GM12891 (cell line): ENCODE data around the gene SPRR2G.
"Not testable (repeated sequence)": the region's sequence is repeated elsewhere in the genome, so short reads cannot be mapped to it uniquely, and the experiment has no call there.

Experiments used
- DNase-seq: peaks from one replicate; pipeline ENCODE4 v3.0.0; 2011; ENCODE audit warnings: low spot score; ENCODE audit not compliant: insufficient read length
- FAIRE-seq: peaks from 2 replicates; lab custom pipeline; 2011; peaks lifted over from hg19 to GRCh38; lab: Jason Lieb, UNC
- PAX5 ChIP-seq: IDR thresholded peaks from 2 replicates; pipeline ENCODE4 v1.6.1; 2011; ENCODE audit warnings: low read length, moderate library complexity, mild to moderate bottlenecking; ENCODE audit not compliant: insufficient read depth, severe bottlenecking
- POLR2A ChIP-seq: IDR thresholded peaks from 2 replicates; pipeline ENCODE4 v1.6.1; 2011; ENCODE audit warnings: low read depth, low read length, control low read depth
- POLR2AphosphoS5 ChIP-seq: IDR thresholded peaks from 2 replicates; pipeline ENCODE4 v1.6.1; 2011; ENCODE audit warnings: low read depth, low read length, control low read depth
- POU2F2 ChIP-seq: IDR thresholded peaks from 2 replicates; pipeline ENCODE4 v1.6.1; 2011; ENCODE audit warnings: low read depth, mild to moderate bottlenecking, control low read depth, low read length, moderate library complexity
- SPI1 ChIP-seq: IDR thresholded peaks from 2 replicates; pipeline ENCODE4 v1.6.1; 2011; ENCODE audit warnings: low read depth, low read length, control low read depth
- TAF1 ChIP-seq: IDR thresholded peaks from 2 replicates; pipeline ENCODE4 v1.6.1; 2011; ENCODE audit warnings: low read depth, low read length, control low read depth

SPRR2G gene

DNA sequence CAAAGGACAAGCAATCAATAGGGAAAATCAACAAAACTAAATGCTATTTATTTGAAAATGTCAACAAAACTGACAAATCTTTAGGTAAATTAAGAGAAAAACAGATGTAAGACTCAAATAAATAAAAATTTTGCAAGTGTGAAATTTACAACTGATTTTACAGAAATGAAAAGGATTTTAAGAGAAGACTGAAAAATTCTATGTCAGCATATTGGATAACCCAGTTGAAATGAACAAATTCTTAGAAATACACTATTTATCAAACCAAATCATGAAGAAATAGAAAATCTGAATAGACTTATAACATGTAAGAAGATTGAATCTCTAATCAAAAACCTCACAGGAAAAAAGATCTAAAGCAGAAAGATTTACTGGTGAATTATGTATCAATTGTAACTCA, 29.7 kb downstream of the SPRR2G start:
- no peak for DNase-seq
- FAIRE-seq, result no peak
- TF ChIP-seq SPI1, result no peak
- no peak for TF ChIP-seq TAF1
- TF ChIP-seq POLR2AphosphoS5, result no peak
- TF ChIP-seq POU2F2, result no peak

DNA sequence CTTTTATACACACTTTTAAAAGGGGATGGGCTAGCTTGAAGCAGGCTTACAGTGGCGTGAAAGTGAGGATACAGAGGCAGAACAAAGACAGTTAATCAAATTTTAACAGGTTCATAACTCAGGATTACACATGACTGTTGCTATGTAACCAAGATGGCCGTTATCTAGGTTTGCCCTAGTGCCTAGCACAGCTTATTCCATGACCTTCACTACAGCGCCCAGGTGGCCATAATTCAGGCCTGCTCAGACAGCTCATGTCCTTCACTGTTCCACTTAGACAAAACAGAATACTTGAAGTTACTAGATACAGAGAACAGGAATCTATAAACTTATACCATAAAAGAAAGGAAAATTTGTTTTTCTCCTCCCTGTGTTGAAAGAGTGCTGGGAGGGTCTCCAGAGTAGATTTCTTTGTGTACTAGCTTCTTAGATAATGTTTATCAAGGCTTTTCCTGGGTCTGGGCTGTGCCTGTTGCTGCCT, 31.2 kb downstream of the SPRR2G start:
- no peak for TF ChIP-seq POLR2AphosphoS5
- TF ChIP-seq POU2F2, result no peak
- TF ChIP-seq SPI1, result no peak
- TF ChIP-seq PAX5, result no peak
- no peak for TF ChIP-seq TAF1
- no peak for TF ChIP-seq POLR2A
- DNase-seq, result no peak
- peak; percentile 28 for FAIRE-seq

DNA sequence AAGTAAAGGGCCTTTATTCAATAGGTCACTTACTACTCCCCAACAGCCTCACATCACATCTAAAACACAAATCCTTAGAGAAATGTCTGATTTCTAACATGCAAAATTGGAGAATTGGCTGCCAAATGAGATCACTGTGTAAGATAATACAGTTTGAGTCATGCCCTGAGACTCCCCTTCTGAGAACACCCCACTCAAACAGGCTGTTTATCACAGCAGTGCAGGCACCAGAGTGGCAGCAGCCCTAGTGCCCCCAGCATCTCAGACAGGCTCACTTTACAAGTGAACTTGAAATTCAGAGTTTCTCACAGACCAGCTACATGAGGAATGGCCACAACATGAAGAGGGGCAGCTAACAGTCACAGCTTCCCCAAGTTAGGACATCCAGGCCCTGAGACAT, 35.4 kb downstream of the SPRR2G start:
- not testable (repeated sequence) for FAIRE-seq, DNase-seq

DNA sequence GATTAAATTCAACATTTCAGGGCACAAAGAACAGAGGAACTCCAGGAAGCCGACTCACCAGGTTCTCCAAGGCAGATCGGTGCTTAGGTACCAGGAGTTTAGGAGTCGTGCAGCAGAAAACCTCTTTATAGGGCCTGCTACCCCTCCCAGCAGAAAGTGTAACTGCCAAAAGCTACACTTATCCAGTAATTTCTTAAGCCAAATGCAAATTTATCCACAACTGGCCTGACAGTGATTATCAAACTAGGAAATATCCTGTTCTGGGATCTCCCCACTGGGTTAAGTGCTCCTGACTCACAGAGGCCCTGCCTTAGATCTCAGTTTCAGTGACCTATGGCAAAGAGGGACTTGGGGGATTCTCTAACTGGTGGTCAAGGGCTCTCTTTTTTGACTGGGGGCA, 37.3 kb downstream of the SPRR2G start, which contains the start of gene SPRR2F:
Gene SPRR2F, minus strand, starts transcription at position 101 of the 400 bp plus-strand sequence. CDS start 783 bp downstream, outside the sequence.
- no peak for FAIRE-seq
- TF ChIP-seq POU2F2 (no peak), PAX5 (no peak), POLR2AphosphoS5 (no peak)
- no peak for DNase-seq

DNA sequence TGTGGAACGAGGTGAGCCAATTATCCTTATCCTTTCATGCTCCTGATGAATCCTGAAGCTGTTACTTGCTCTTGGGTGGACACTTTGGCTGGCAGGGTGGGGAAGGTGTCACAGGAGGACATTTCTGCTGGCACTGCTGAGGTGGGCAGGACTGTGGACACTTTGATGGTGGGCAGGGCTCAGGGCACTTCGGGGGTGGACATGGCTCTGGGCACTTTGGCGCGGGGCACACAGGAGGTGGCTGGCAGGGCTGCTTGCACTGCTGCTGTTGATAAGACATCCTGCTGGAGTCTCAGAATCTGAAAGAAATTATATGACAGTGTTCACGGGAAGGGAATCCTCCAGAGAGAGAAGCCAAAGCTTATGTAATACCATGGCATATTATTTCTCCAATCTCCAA, 38.2 kb downstream of the SPRR2G start:
- FAIRE-seq, DNase-seq: not testable (repeated sequence)

DNA sequence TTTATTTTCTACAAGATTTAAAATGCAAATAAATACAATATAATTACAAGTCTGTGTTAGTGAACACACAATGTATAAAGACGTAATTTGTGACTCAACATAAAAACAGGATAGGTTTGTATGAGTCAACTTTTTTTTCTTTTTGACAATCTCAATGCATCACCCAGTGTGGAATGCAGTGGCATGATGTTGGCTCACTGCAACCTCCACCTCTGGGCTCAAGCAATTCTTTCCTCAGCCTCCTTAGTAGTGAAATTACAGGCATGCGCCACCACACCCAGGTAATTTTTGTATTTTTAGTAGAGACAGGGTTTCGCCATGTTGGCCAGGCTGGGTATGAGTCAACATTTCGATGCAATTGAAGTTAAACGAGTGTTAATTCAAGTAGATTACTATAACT, 50.4 kb downstream of the SPRR2G start:
- TF ChIP-seq PAX5 (no peak), POU2F2 (no peak), SPI1 (no peak), TAF1 (no peak), POLR2A (no peak), POLR2AphosphoS5 (no peak)
- FAIRE-seq (no peak), DNase-seq (no peak)
